HG02943 (cell line): Measurements from ENCODE around the gene ATXN1.

Experiments
- ATAC-seq: cut with Tn5 transposase; IDR thresholded peaks from one replicate; pipeline ENCODE4 v1.9.1; 2021; ENCODE audit warnings: mild to moderate bottlenecking, low read depth, moderate library complexity; ENCODE audit not compliant: unreplicated experiment

The ATXN1 gene

GRCh38 chr6:16433338-16433890 lies 327.8 kb downstream of the ATXN1 start:
- ATAC-seq, result no peak

- no peak for ATAC-seq
Measured at GRCh38 chr6:16432075-16433032, 328.9 kb downstream of the ATXN1 start.

DNA sequence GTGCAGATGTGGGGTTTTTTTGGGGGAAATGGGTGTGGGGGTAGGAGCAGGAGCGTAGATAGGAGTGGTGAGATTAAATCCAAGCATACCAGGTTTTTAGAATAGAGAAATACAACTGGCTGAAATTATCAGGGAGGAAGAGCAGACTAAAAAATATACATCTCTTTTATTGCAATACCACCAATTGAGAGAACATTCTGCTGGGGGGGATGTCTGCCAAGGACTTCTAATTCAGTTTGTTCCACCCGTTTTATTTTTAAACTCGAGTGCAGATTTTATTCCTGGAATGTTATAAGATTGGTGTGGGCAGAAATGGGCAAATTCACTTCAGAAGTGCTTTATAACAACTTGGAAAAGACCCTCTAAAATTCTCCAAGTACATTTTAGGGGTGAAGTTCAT lies 330.2 kb downstream of the ATXN1 start:
- no peak for ATAC-seq

DNA sequence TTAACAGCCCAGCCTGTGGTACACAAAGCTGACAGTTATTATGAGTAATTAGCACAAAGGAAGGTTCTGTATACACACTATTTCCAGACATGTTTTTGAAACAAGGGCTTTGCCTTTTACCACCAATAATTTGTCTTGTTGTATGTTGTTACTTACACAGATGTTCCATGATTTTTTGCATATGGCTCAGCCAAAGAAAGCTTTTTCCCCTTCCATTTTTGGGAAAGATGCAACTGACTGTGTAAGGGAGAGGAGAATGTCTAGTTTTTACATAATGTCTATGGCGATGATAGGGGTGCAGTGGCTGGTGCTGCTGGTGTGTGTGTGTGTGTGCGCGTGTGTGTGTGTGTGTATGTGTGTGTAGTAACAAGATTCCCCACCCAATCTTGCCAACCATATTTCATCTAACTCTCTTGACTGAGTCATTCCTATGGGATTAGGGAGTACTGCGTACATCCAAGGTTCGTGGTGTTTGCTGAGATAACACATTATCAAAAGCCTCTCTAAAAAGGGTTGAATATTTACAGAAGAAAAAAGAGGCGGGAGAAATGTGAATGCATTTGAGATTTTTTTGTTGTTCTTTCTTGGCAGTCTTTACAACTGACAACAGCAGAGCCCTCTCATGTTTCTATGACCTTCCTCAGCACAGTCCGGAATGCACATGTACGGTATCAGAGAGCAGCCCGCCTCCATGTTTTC lies 330.7 kb downstream of the ATXN1 start:
- no peak for ATAC-seq

- ATAC-seq, result no peak
Measured at GRCh38 chr6:16429669-16430068, 331.6 kb downstream of the ATXN1 start.

DNA sequence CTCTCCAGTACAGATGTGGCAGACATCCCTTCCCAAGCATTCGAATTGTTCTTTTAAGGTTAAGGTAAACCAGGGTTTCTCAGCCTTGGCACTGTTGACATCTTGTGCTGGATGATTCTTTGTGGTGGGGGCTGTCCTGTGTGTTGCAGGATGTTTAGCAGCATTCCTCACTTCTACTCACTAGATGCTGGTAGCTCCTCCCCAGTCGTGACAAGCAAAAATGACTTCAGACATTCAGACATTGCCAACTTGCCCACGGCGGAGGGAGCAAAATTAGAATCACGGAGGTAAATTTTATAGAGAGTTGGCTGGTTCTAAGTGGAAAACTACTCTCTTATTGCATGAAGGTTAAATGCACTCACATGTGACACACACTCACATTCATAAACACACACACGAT lies 334.1 kb downstream of the ATXN1 start:
- no peak for ATAC-seq

- no peak for ATAC-seq
Measured at GRCh38 chr6:16425881-16426615, 335.2 kb downstream of the ATXN1 start.

GRCh38 chr6:16421462-16421960 lies 339.7 kb downstream of the ATXN1 start:
- no peak for ATAC-seq

DNA sequence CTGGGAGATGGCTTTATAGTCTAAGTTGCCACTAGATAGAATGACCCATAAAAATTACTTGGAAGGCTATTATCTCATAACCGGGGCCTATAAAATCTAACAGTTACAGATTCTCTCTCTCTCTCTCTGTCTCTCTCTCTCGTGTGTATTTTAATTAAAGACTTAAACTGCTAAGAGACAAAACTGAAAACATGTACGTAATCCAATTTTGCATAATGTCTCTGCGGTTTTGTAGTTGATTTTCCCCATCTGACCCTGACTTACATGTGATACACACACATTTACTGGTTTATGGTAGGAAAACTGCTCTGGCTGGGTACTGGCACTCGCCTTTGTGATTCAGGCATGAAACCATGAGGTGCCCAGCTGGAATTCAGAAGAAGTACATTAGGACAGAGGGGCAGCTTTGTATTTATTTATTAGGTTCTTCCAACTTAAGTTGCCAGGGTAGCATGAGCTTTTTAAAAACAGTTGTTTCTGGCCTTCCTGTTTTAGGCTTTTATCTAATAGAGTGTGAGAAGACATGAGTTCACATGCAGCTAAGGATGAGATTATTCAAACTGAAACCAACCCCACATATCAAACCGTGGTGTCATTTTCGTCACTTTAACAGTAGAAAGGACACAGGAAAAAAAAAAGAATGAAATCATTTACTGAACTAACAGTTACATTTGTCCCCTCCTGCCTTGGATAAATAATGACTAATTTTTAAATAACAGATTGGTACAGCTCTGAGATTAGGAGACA lies 340.4 kb downstream of the ATXN1 start:
- ATAC-seq, result peak; percentile 65

- ATAC-seq, result no peak
Measured at GRCh38 chr6:16420337-16420714, 340.9 kb downstream of the ATXN1 start.

DNA sequence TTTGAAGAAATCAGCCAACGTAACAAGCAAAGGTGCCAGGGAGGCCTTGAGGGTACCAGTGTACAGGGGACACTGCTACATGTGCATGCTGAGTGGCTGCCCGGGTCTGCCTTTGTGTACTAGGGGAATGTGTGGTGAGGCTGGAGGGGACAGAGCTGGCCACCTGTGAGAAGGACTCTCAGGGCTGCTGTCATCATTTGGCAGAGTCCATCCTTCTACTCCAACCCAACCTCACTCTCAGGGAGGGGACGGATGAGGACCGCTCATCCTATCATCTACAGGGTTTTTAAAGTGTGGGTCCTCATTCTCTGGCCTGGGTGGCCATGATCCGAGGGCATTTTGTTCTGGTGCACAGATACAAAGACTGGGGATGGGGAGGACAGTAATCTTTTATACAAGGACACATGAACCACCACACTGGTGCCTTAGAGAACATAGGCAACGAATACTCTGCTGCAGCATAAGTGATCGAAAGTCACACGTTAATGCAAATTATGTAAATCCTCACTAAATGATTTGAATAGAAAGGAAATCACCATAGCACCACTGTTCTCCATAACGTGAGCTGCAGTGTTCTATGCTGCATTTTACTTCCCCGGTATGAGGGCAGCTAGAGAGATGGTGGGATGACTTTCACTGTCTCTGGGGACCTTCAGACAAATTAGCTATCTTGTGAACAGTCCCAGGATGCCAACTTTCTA lies 341.5 kb downstream of the ATXN1 start:
- ATAC-seq, result peak; percentile 71

GRCh38 chr6:16418151-16418550 lies 343.1 kb downstream of the ATXN1 start:
- ATAC-seq, result no peak

- no peak for ATAC-seq
Measured at GRCh38 chr6:16415677-16416076, 345.6 kb downstream of the ATXN1 start.

DNA sequence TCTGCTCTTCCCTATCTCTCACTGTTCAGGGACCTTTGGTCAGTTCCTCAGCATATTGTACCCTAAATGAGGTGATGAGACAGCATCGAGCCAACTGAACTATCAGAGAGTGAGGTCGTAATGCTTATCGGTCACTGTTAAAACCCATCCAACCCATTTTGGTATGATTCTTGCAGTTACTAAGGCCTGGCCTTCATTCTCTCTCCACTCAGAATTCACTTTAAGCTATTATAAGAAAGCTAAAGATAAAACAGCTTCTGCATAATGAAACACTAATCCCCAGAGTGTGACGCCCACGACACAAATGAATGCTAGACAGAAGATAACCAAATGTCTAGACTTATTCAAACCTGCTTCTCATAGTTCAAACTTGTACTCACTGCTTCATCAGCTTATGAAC lies 347.1 kb downstream of the ATXN1 start:
- no peak for ATAC-seq

DNA sequence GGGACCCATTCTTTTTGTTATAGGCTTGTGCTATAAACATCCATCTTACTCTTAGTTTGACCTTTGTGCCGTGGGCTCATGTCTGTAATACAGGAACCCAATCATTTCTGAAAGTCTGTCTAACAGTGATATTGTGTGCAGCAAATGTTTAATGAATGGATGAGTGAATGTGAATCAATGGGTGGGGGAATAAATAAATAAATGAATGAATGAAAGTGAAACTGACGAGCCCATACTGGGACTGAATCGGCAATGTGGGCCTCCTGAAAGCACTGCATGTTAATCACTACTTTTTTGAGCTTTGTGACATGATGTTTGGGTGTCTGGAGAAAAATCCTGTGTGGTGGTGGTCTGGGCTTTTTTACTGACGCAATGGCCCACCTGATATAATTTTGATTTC lies 347.9 kb downstream of the ATXN1 start:
- ATAC-seq, result no peak

GRCh38 chr6:16412982-16413381 lies 348.3 kb downstream of the ATXN1 start:
- no peak for ATAC-seq

- ATAC-seq, result no peak
Measured at GRCh38 chr6:16412171-16412570, 349.1 kb downstream of the ATXN1 start.

DNA sequence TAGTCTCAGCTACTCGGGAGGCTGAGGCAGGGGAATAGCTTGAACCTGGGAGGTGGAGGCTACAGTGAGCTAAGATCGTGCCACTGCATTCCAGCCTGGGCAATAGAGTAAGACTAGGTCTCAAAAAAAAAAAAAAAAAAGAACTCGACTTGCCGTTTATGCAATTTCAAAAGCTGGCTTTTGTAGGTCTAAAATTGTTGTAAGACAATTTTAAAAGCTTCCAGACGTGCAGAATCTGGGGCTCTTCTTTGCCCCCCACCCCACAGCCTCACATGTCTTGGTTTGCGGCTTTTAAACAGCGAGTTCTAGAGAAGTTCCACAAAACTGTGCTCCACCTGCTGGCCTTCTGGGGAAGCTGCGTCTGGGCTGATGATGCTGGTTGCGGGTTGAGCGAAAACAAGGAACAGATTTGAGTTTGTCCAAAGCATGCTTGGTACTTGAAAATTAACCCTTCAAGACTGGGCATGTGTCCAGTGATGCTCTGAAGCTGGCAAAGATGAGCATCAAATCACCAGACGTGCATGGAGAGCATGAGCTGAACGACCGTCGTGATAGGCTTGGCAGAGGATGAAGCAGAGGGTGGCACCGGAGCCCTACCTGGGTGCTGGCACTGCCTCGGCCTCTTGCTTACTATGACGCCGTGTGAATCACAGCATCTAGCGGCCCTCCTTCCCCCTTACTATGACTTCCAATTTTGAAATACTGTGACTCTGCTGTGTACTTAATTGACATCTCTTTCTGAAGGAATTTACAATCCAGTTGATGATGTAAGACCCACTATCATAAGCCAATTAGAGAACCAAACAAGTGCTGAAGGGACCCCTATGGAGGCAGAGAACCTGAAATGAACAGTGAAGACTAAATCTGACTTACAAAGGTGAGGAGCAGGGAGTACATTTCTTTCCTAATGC lies 351.5 kb downstream of the ATXN1 start:
- ATAC-seq, result no peak
